Head of caudate nucleus (tissue), 42 donors: ENCODE data around the gene RPL38.

Source experiments
- DNase-seq, 42 donors: peaks; one replicate each; pipeline versions ENCODE4 v3.0.0 to v3.0.0-alpha.2; 2020 to 2021; ENCODE audit warnings: mixed read lengths in 7 of 42
- intact Hi-C: fragments of 100-400 bp; cut with DNase I; formaldehyde crosslinking; loops from one replicate; pipeline ENCODE4 v1.15.0; 2022

RPL38 gene

GRCh38 chr17:74239172-74239571 lies 35.7 kb downstream of the RPL38 start:
- intact Hi-C loops: no loop called here

DNA sequence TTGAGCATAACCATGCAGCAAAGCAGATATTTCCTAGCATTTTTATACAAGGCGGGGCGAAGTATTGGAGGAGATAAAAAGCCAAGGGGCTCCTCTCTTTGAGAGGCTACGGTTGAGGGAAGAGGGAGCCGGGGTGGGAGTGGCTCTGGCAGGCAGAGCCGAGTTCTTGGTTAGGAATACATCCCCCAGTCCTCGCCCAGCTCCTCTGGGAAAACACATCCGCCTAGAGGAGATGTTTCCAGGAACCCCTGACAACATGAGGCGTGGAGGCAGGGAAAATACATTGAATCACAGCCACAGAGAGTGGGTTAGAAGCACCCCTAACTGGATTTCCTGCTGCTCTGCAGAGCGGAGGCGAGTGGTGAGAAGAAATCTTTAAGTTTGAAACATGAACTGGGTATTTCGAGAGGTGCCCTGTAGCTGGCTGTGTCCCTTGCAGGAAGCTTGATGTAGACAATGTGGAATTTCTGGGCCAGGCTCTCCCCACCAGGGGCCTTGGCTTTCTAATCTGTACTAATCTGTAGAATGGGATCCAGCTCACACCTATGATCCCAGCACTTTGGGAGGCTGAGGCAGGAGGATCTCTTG lies 37.2 kb downstream of the RPL38 start:
- DNase-seq: no peak
- intact Hi-C loops: no loop called here

More at GRCh38 chr17:74239172-74239571, 35.7 kb downstream of the RPL38 start:
- DNase-seq: peak in 5 of 42 donors; percentile 42 to 66 (median 48)

GRCh38 chr17:74241431-74241830 lies 38.0 kb downstream of the RPL38 start:
- intact Hi-C loops: no loop called here
- peak in 30 of 42 donors; percentile 29 to 75 (median 48) for DNase-seq

- DNase-seq: no peak
- intact Hi-C loops: no loop called here
Measured at GRCh38 chr17:74241847-74242246, 38.4 kb downstream of the RPL38 start.

DNA sequence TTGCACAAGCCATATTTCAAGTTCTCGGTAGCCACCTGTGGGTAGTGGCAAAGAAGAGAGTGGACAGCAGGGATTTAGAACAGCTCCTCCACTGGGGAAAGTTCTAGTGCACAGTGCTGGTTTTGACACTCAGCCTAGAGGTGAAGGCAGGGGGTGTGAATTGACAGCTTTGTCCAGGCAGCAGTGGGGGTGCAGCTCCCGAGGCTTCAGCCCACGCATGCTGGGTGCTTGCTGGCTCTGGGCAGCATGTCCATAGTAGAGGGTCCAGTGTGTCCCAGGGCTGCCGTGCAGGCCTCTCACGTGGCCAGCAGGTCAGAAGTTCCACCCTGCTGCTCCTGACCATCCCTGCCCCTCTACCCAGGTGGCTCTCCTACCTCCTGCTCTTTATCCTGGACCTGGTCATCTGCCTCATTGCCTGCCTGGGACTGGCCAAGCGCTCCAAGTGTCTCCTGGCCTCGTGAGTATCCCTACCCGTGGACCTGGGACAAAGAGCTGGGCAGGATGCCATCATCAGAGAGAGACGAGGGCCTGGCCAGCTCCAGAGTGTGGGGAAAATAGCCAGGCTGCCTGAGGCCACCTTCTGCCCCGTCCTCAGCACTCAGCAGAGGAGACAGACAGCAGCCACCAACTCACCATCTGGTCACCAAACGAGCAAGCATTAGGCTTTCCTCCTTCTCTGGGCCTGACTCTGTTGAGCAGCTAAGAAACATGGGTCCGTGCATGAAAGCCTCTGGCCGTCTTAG lies 39.7 kb downstream of the RPL38 start:
- intact Hi-C loops: no loop called here
- DNase-seq: peak in 38 of 42 donors; percentile 20 to 85 (median 56)

GRCh38 chr17:74244128-74244527 lies 40.6 kb downstream of the RPL38 start:
- DNase-seq: peak in 3 of 42 donors; percentile 24 to 43 (median 41)
- intact Hi-C loops: loop anchor here (2.0 kb wide), 1 partner anchor 31 kb away; the partner anchor contains the start of gene TTYH2

GRCh38 chr17:74244548-74244947 lies 41.1 kb downstream of the RPL38 start:
- peak in 41 of 42 donors; percentile 34 to 91 (median 77) for DNase-seq
- intact Hi-C loops: loop anchor here (2.0 kb wide), 1 partner anchor 32 kb away; the partner anchor contains the start of gene TTYH2

GRCh38 chr17:74245145-74245831 lies 41.8 kb downstream of the RPL38 start:
- intact Hi-C loops: loop anchor here (2.0 kb wide), 1 partner anchor 32 kb away; the partner anchor contains the start of gene TTYH2
- peak; percentile 77 to 98 (median 93) for DNase-seq

- intact Hi-C loops: loop anchor here (2.0 kb wide), 1 partner anchor 33 kb away; the partner anchor contains the start of gene TTYH2
- no peak for DNase-seq
Measured at GRCh38 chr17:74245871-74246270, 42.4 kb downstream of the RPL38 start.

DNA sequence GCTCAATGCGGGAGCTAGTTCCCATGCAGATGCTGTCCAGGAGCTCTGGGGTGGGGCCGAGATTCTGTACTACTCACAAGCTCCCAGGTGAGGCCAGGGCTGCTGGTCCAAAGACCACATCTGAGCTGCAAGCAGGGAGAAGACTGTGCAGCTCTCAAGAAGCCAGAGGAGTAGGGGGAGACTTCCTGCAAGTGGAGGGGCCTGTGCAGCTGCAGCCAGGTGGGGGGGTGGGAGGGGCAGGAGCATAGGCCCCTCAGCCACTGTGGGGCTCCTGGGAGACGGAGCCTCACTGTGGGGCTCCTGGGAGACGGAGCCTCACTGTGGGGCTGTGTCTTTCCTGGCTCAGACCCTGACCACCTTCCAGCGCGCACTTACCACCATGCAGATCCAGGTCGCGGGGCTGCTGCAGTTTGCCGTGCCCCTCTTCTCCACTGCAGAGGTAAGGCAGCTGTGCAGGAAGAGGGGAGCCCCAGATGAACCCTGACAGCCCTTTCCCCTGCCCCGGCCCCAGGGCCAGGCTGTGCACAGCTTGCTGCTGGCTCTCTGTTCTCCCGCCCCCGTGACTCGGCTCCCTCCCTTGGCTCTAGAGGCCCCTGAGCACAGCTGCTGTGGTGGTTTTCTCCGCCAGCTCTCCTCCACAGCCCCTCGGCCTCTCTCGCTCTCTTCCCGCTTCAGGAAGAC lies 46.3 kb downstream of the RPL38 start:
- intact Hi-C loops: no loop called here
- peak in 36 of 42 donors; percentile 29 to 86 (median 56) for DNase-seq

DNA sequence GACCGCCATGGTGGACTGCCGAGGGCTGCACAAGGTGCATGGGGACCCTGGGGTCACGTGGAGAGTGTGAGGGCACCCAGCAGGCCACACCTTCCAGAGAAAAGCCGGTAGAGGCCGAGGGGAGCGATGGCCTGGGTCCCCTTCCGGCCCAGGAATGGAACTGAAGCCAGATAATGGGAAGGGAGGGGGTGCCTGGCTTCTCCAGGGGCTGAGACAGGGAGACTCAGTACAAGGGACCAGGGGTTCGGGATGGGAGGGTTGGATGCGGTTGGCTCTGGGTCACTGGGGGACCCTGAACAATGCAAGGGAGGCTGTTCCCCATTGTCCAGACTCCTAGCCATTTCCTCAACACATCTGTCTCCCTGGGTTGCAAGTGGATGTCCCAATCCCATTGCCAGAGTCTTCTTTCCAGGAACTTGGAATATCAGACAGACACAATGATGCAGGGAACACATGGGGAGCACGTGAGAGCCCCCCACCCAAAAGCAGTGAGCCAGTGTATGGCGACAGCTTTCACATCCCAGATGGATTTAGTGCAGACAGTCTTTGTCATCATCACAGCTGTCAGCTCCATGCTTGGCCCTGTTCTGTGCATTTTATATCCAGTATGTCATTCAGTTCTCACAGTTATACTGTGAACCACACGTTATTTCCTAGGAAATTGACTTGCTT lies 47.0 kb downstream of the RPL38 start:
- intact Hi-C loops: no loop called here
- DNase-seq: no peak

DNA sequence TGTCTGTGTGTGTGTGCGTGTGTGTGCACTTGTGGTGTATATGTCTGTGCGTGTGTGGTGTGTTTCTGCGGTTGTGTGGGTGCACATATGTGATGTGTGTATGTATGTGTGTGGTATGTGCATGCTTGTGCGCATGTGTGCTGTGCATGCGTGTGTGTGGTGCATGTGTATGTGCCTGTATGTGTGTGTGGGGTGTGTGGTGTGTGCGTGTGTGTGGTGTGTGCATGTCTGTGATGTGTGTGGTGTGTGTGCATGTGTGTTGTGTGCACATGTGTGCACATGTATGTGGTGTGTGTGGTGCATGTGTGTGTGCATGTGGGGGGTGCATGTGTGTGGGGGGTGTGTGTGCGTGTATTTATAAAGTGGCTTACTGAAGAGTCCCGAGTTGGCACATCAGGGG lies 47.6 kb downstream of the RPL38 start:
- DNase-seq: no peak
- intact Hi-C loops: no loop called here

DNA sequence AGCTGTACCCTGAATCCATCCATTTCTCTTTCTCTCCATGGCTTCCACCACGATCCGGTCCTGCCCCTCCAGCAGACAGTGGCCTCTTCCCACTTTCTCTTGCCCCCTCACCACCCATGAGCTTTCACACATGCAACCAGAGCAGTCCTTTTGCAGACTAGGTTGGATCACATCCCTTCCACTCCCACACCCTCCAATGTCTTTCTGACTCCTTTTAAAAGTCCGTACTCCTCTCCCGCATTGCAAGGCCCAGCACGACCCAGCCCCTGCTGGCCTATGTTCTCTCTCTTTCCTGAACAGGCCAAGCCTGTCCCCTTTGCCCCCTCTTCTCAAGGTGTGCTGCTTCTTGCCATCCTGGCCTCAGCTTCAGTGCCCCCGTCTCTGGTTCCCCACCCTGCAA lies 48.1 kb downstream of the RPL38 start:
- no peak for DNase-seq
- intact Hi-C loops: no loop called here

- intact Hi-C loops: no loop called here
- DNase-seq: peak in 2 of 42 donors; percentile 47 to 59
Measured at GRCh38 chr17:74252211-74252610, 48.7 kb downstream of the RPL38 start.

DNA sequence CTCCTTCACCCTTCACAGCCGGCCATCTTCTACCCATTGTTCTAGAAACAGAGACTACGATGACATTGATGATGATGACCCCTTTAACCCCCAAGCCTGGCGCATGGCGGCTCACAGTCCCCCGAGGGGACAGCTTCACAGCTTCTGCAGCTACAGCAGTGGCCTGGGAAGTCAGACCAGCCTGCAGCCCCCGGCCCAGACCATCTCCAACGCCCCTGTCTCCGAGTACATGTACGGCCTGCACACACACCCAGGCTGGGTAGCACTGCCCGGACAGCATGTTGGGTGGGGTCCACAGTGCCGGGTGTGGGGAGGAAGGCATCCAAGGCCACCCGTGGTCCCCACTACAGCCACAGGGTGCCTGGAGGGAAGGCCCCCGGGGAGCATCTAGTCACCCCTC lies 49.6 kb downstream of the RPL38 start:
- DNase-seq: no peak
- intact Hi-C loops: no loop called here

DNA sequence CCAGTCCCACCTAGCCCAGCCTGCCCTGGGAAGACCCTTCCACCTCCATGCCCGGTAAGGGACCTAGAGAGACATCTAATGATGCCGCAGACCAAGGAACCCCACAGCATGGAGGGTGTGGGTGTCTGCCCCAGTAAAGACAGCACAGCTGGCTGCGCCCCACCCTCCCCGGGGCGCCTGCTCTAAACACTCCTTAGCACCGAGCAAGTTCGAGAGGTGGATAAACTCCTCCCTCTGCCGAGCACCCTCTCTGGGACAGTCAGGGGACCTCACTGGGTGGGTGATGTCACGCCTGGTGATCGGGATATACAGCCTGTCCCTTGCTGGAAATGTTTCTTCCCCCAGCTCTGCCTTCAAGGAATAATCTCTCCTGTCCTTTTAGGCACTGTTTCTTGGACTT lies 53.8 kb downstream of the RPL38 start:
- DNase-seq: no peak
- intact Hi-C loops: no loop called here

DNA sequence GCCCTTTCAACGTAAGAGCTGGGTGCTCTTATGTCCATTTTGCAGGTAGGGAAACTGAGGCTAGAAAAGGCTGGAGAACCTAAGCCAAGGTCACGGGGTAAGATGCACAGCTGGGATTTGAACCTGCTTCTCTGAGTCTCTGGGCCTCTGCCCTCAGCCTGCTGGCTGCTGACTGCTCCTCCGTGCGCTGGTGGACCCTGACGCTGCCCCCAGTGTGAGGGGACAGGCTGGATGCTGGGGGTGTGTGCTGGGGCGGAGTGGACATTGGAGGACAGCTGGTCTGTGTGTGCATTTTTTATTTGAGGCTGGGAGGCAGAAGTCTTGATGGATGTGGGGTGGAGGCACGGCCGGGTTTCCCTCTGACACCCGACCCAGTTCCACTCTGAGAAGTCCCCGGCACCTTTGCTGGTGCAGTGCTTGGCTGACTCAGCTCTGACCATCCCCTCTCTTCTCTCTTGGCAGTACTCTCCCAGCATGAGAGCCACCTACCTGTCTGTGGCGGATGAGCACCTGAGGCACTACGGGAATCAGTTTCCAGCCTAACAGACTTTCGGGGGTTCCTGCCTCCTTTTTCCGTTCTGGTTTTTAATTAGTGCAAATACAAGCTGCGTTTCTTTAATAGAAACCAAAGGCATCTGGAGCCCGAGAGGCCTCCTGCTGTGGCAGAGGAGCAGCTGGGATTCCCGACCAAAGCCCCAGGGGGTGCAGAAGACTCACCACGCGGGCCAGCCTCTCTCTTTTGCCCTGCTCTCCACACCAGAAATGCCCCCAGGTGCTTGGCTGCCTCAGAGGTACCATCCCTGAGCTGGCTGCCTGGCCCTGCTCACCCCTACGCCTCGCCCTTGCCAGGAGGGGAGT lies 56.4 kb downstream of the RPL38 start:
- no peak for DNase-seq
- intact Hi-C loops: no loop called here
